ENCODE results near the gene FILIP1L. TPM values are rescaled to one million over a fixed set of nuclear protein-coding genes. Genes with fewer than 3 reads are reported as not detected.

FILIP1L gene
- total and polyA plus RNA-seq, 11 donors = 18.2 to 120 (median 77.3) TPM

- peaks cover 0 to 27% (median 10%) of the 10 kb centered on the region in 12 donors for H3K4me1 ChIP-seq
- WGBS, 4 donors = 79 to 91% (median 89%) methylated on average over 1 of the region's 1 CpG
- TF ChIP-seq CTCF (IDR thresholded peaks at IDR 0.05) (no peak), POLR2A (IDR thresholded peaks at IDR 0.05) (no peak)
- H3K36me3 ChIP-seq = no peaks in the 10 kb centered on the region
- no peaks in the 10 kb centered on the region for H3K27me3 ChIP-seq
- DNase-seq = no peak
- H3K4me3 ChIP-seq = no peak overlapping the region
- intact Hi-C loops (cut with DNase I) = loop anchor here in 1 of 10 donors (5.0 kb wide), 1 partner anchor 89 kb away; no protein-coding TSS in a partner anchor
- no peak overlapping the region for H3K27ac ChIP-seq
- H3K9me3 ChIP-seq = no peaks in the 10 kb centered on the region
- ATAC-seq = no peak
These were observed 83.3 kb downstream of the FILIP1L start for GRCh38 chr3:100030914-100031425.

- H3K4me3 ChIP-seq = no peak overlapping the region
- no peak for ATAC-seq
- DNase-seq = no peak
- peaks cover 0 to 28% (median 10%) of the 10 kb centered on the region in 12 donors for H3K4me1 ChIP-seq
- H3K27me3 ChIP-seq = no peaks in the 10 kb centered on the region
- H3K36me3 ChIP-seq = no peaks in the 10 kb centered on the region
- no peaks in the 10 kb centered on the region for H3K9me3 ChIP-seq
- H3K27ac ChIP-seq = no peak overlapping the region
- intact Hi-C loops (cut with DNase I) = loop anchor here in 1 of 10 donors (5.0 kb wide), 1 partner anchor 88 kb away; no protein-coding TSS in a partner anchor
- 88 to 94% (median 91%) methylated on average over 3 of the region's 3 CpGs for WGBS, 4 donors
- TF ChIP-seq POLR2A (IDR thresholded peaks at IDR 0.05) (no peak), CTCF (IDR thresholded peaks at IDR 0.05) (no peak)
These were observed 84.0 kb downstream of the FILIP1L start for GRCh38 chr3:100030346-100030745.

GRCh38 chr3:100029689-100030088, 84.6 kb downstream of the FILIP1L start:
- no peak for ATAC-seq
- TF ChIP-seq POLR2A (IDR thresholded peaks at IDR 0.05) (no peak), CTCF (IDR thresholded peaks at IDR 0.05) (no peak)
- Histone ChIP-seq H3K4me1 (peaks cover 0 to 34% (median 11%) of the 10 kb centered on the region in 12 donors), H3K36me3 (no peaks in the 10 kb centered on the region), H3K27me3 (no peaks in the 10 kb centered on the region), H3K27ac (no peak overlapping the region), H3K9me3 (no peaks in the 10 kb centered on the region), H3K4me3 (no peak overlapping the region)
- WGBS, 4 donors = 66 to 73% (median 69%) methylated on average over 2 of the region's 2 CpGs
- intact Hi-C loops (cut with DNase I) = loop anchor here in 1 of 10 donors (5.0 kb wide), 1 partner anchor 87 kb away; no protein-coding TSS in a partner anchor
- no peak for DNase-seq

GRCh38 chr3:100029052-100029451, 85.2 kb downstream of the FILIP1L start:
- ATAC-seq (no peak), DNase-seq (no peak)
- Histone ChIP-seq H3K4me3 (no peak overlapping the region), H3K4me1 (peaks cover 0 to 40% (median 15%) of the 10 kb centered on the region in 12 donors), H3K36me3 (no peaks in the 10 kb centered on the region), H3K27me3 (no peaks in the 10 kb centered on the region), H3K27ac (no peak overlapping the region), H3K9me3 (no peaks in the 10 kb centered on the region)
- TF ChIP-seq POLR2A (IDR thresholded peaks at IDR 0.05) (no peak), CTCF (IDR thresholded peaks at IDR 0.05) (no peak)
- WGBS, 4 donors = 95 to 98% (median 96%) methylated on average over 1 of the region's 1 CpG
- intact Hi-C loops (cut with DNase I) = no loop called here

Data from heart left ventricle (tissue), 16 donors.